Sigmoid colon (tissue), 4 donors: ENCODE measurements around the gene MBOAT1.

Source experiments
- CTCF ChIP-seq, 4 experiments: fragments of 450-650 bp in 3 of 4; fragments of 200-600 bp in 1 of 4; IDR thresholded peaks; one replicate each; pipeline ENCODE4 v1.5.1; 2016 to 2019; ENCODE audit warnings: antibody characterized with exemption in 4 of 4, mild to moderate bottlenecking in 3 of 4, moderate library complexity in 2 of 4
- EP300 ChIP-seq, 4 donors: sonication (generic); formaldehyde crosslinking; IDR thresholded peaks; one replicate each; pipeline ENCODE4 v1.6.1; 2017; ENCODE audit warnings: antibody characterized with exemption in 4 of 4
- POLR2A ChIP-seq, 2 donors: fragments of 450-650 bp; IDR thresholded peaks; one replicate each; pipeline ENCODE4 v1.6.1; 2016; ENCODE audit warnings: antibody characterized with exemption in 2 of 2, mild to moderate bottlenecking in 2 of 2, moderate library complexity in 2 of 2
- POLR2AphosphoS5 ChIP-seq, 4 donors: sonication (generic); formaldehyde crosslinking; IDR thresholded peaks; one replicate each; pipeline ENCODE4 v1.6.1; 2017; ENCODE audit warnings: antibody characterized with exemption in 4 of 4

- TF ChIP-seq CTCF (IDR thresholded peaks at IDR 0.05) (no peak), POLR2A (IDR thresholded peaks at IDR 0.05) (no peak), EP300 (IDR thresholded peaks at IDR 0.05) (no peak), POLR2AphosphoS5 (IDR thresholded peaks at IDR 0.05) (no peak)
Measured at GRCh38 chr6:20135677-20136268, 76.5 kb downstream of the MBOAT1 start.
